ENCODE data around the gene UPK2.

- TF ChIP-seq CTCF (IDR thresholded peaks at IDR 0.05) (no peak), POLR2A (IDR thresholded peaks at IDR 0.05) (no peak)
Observed at GRCh38 chr11:118996926-118997626, 41.0 kb downstream of the UPK2 start.
